Muscle of arm (tissue), 14 donors: ENCODE measurements around the gene NLRP7. TPM values are rescaled to one million over a fixed set of nuclear protein-coding genes. Genes with fewer than 3 reads are reported as not detected.
"Not testable (repeated sequence)": the region's sequence is repeated elsewhere in the genome, so short reads cannot be mapped to it uniquely, and the experiment has no call there.

Experiments used
- DNase-seq: peaks from one replicate; pipeline ENCODE4 v3.0.0-alpha.2; 2013
- long read RNA-seq, 11 donors: transcript quantifications; one replicate each; lab custom pipeline, GENCODE V29; 2026
- polyA plus RNA-seq, 12 donors: library from polyadenylated mRNA; unstranded; fragments of 120-200 nt; gene quantifications; one replicate each; pipeline ENCODE4 v1.2.1, GENCODE V29; 2013; ENCODE audit not compliant: insufficient read length in 12 of 12

The NLRP7 gene
- under 1 TPM in 3 of 12 donors, not detected in 9; 0.10 to 0.57 (median 0.12) TPM for polyA plus RNA-seq
- long read RNA-seq, donor 1, partial matches to known transcripts = 96 of 96 reads
- long read RNA-seq, donor 1, other reads (novel, unspliced or antisense) = 0 of 96 reads
- long read RNA-seq, donor 2 = 0 reads
- long read RNA-seq, donor 3 = 0 reads
- long read RNA-seq, donor 4 = 0 reads
- long read RNA-seq, donor 5 = 0 reads
- long read RNA-seq, donor 6 = 0 reads
- long read RNA-seq, donor 7 = 0 reads
- long read RNA-seq, donor 8 = 0 reads
- long read RNA-seq, donor 9 = 0 reads
- long read RNA-seq, donor 10 = 0 reads
- long read RNA-seq, donor 11 = 0 reads

- no peak for DNase-seq
Observed at GRCh38 chr19:54947381-54947780, at the start of gene NLRP7. Gene NLRP7, minus strand, starts transcription at chr19:54947530.

GRCh38 chr19:54995561-54995960, 48.2 kb upstream of the NLRP7 start:
- DNase-seq = no peak

- not testable (repeated sequence) for DNase-seq
Observed at GRCh38 chr19:54989531-54989930, 42.2 kb upstream of the NLRP7 start.

- DNase-seq = not testable (repeated sequence)
Observed at GRCh38 chr19:54982562-54982961, 35.2 kb upstream of the NLRP7 start.

- DNase-seq = not testable (repeated sequence)
Observed at GRCh38 chr19:54973229-54974090, 26.1 kb upstream of the NLRP7 start.

- DNase-seq = not testable (repeated sequence)
Observed at GRCh38 chr19:54971446-54971845, 24.1 kb upstream of the NLRP7 start.

GRCh38 chr19:54969647-54970046, 22.3 kb upstream of the NLRP7 start:
- DNase-seq = no peak

GRCh38 chr19:54967611-54968010, 20.3 kb upstream of the NLRP7 start:
- no peak for DNase-seq

GRCh38 chr19:54965055-54965454, 17.7 kb upstream of the NLRP7 start:
- DNase-seq = not testable (repeated sequence)

- no peak for DNase-seq
Observed at GRCh38 chr19:54959840-54960239, 12.5 kb upstream of the NLRP7 start.

- DNase-seq = no peak
Observed at GRCh38 chr19:54955376-54955775, 8.0 kb upstream of the NLRP7 start.

- DNase-seq = not testable (repeated sequence)
Observed at GRCh38 chr19:54953345-54953713, 6.0 kb upstream of the NLRP7 start.

- DNase-seq = no peak
Observed at GRCh38 chr19:54952591-54953344, 5.4 kb upstream of the NLRP7 start.

GRCh38 chr19:54950580-54950979, 3.2 kb upstream of the NLRP7 start:
- not testable (repeated sequence) for DNase-seq

GRCh38 chr19:54949412-54949811, 2.1 kb upstream of the NLRP7 start:
- no peak for DNase-seq

GRCh38 chr19:54943772-54944361, 3.5 kb downstream of the NLRP7 start:
- DNase-seq = not testable (repeated sequence)

- not testable (repeated sequence) for DNase-seq
Observed at GRCh38 chr19:54939538-54939937, 7.8 kb downstream of the NLRP7 start.

GRCh38 chr19:54938906-54939305, 8.4 kb downstream of the NLRP7 start:
- DNase-seq = no peak

GRCh38 chr19:54937926-54938325, 9.4 kb downstream of the NLRP7 start:
- no peak for DNase-seq

GRCh38 chr19:54928299-54928698, 19.0 kb downstream of the NLRP7 start:
- no peak for DNase-seq

- no peak for DNase-seq
Observed at GRCh38 chr19:54923276-54923675, 24.1 kb downstream of the NLRP7 start.

GRCh38 chr19:54921082-54921481, 26.2 kb downstream of the NLRP7 start:
- no peak for DNase-seq
